GM19455 (cell line): ENCODE measurements around the gene BRDT.

Experiments
- ATAC-seq: cut with Tn5 transposase; IDR thresholded peaks from one replicate; pipeline ENCODE4 v1.9.1; 2021; ENCODE audit not compliant: unreplicated experiment

The BRDT gene

GRCh38 chr1:91949356-91949699 is at the start of gene BRDT:
TSS of gene BRDT (plus strand) at chr1:91949401. CDS start at chr1:91962755, 13,354 bp downstream.
- ATAC-seq = no peak

GRCh38 chr1:91900562-91900961 is 48.6 kb upstream of the BRDT start:
- no peak for ATAC-seq

GRCh38 chr1:91901231-91901630 is 48.0 kb upstream of the BRDT start:
- no peak for ATAC-seq

GRCh38 chr1:91912266-91912665 is 36.9 kb upstream of the BRDT start:
- no peak for ATAC-seq

GRCh38 chr1:91913018-91913417 is 36.2 kb upstream of the BRDT start:
- ATAC-seq = no peak

GRCh38 chr1:91916046-91916445 is 33.2 kb upstream of the BRDT start:
- ATAC-seq = no peak

GRCh38 chr1:91916811-91917460 is 32.3 kb upstream of the BRDT start:
- ATAC-seq = no peak

GRCh38 chr1:91919962-91920361 is 29.2 kb upstream of the BRDT start:
- ATAC-seq = no peak

- ATAC-seq = no peak
Measured at GRCh38 chr1:91924146-91924545, 25.1 kb upstream of the BRDT start.

- ATAC-seq = no peak
Measured at GRCh38 chr1:91925644-91926435, 23.4 kb upstream of the BRDT start.

- ATAC-seq = no peak
Measured at GRCh38 chr1:91928026-91928425, 21.2 kb upstream of the BRDT start.

- no peak for ATAC-seq
Measured at GRCh38 chr1:91929250-91929649, 20.0 kb upstream of the BRDT start.

GRCh38 chr1:91937613-91938012 is 11.6 kb upstream of the BRDT start:
- ATAC-seq = no peak

GRCh38 chr1:91940496-91940895 is 8.7 kb upstream of the BRDT start:
- ATAC-seq = no peak

- ATAC-seq = no peak
Measured at GRCh38 chr1:91944087-91944486, 5.1 kb upstream of the BRDT start.

- no peak for ATAC-seq
Measured at GRCh38 chr1:91948097-91948496, 1.1 kb upstream of the BRDT start.

- no peak for ATAC-seq
Measured at GRCh38 chr1:91948501-91949355, 473 bp upstream of the BRDT start.

GRCh38 chr1:91952187-91952586 is 3.0 kb downstream of the BRDT start:
- no peak for ATAC-seq

- no peak for ATAC-seq
Measured at GRCh38 chr1:91958926-91959325, 9.7 kb downstream of the BRDT start.

- ATAC-seq = no peak
Measured at GRCh38 chr1:91968334-91968733, 19.1 kb downstream of the BRDT start.

- ATAC-seq = no peak
Measured at GRCh38 chr1:91979383-91979782, 30.2 kb downstream of the BRDT start.

GRCh38 chr1:91980663-91981062 is 31.5 kb downstream of the BRDT start:
- no peak for ATAC-seq
